ENCODE data around the gene EGLN2.

DNA sequence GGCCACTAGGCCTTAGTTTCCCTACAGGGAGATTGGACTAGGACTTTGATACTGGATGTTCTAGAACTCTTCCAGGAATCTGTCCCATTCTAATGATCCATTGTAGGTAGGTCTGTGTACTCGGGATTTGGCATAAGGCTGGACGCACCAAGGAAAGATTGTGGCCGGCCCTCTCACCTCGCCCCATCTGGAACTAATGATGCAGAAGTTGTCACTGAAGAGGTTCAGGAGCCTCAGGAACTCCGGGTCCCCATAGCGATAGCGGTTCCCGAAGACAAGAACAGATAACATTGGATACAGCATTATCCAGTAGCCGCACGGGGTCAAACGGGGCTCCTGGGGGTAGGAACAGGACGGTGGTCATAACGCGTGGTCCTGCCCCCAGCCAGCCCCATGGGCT, 11.2 kb downstream of the EGLN2 start:
- TF ChIP-seq, protein P1, sequence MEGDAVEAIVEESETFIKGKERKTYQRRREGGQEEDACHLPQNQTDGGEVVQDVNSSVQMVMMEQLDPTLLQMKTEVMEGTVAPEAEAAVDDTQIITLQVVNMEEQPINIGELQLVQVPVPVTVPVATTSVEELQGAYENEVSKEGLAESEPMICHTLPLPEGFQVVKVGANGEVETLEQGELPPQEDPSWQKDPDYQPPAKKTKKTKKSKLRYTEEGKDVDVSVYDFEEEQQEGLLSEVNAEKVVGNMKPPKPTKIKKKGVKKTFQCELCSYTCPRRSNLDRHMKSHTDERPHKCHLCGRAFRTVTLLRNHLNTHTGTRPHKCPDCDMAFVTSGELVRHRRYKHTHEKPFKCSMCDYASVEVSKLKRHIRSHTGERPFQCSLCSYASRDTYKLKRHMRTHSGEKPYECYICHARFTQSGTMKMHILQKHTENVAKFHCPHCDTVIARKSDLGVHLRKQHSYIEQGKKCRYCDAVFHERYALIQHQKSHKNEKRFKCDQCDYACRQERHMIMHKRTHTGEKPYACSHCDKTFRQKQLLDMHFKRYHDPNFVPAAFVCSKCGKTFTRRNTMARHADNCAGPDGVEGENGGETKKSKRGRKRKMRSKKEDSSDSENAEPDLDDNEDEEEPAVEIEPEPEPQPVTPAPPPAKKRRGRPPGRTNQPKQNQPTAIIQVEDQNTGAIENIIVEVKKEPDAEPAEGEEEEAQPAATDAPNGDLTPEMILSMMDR (IDR thresholded peaks at IDR 0.05 in 2 of 3, conservative IDR thresholded peaks at IDR 0.05 in 1 of 3; ENCODE audit: borderline replicate concordance in 1 of 3, insufficient read depth in 1 of 3, low read depth in 2 of 3, low read length in 2 of 3) = no peak
- TF ChIP-seq EZH2 (IDR thresholded peaks at IDR 0.05) (no peak), POLR2A (IDR thresholded peaks at IDR 0.05; ENCODE audit: borderline replicate concordance, extremely low read depth, insufficient read depth, insufficient read length) (no peak), SRF (IDR thresholded peaks at IDR 0.05; ENCODE audit: low read depth) (no peak), POLR2AphosphoS5 (IDR thresholded peaks at IDR 0.05; ENCODE audit: low read depth, low read length) (no peak), ZNF274 (IDR thresholded peaks at IDR 0.05; ENCODE audit: low read depth, low read length) (no peak), CEBPB (IDR thresholded peaks at IDR 0.05; ENCODE audit: low read depth) (no peak), CBX3 (IDR thresholded peaks at IDR 0.05; ENCODE audit: low read depth) (no peak), SP1 (IDR thresholded peaks at IDR 0.05; ENCODE audit: low read depth) (no peak), SIN3A (IDR thresholded peaks at IDR 0.05; ENCODE audit: low read depth) (no peak)
- TF ChIP-seq, protein P2, sequence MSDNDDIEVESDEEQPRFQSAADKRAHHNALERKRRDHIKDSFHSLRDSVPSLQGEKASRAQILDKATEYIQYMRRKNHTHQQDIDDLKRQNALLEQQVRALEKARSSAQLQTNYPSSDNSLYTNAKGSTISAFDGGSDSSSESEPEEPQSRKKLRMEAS (IDR thresholded peaks at IDR 0.05) = no peak
- TF ChIP-seq, protein P3, sequence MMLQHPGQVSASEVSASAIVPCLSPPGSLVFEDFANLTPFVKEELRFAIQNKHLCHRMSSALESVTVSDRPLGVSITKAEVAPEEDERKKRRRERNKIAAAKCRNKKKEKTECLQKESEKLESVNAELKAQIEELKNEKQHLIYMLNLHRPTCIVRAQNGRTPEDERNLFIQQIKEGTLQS (IDR thresholded peaks at IDR 0.05) = no peak

All from HCT116 (cell line).